Measurements from ENCODE around the gene OTULIN. TPM values are rescaled to one million over a fixed set of nuclear protein-coding genes. Genes with fewer than 3 reads are reported as not detected.

The OTULIN gene
- total RNA-seq, 1 donor from 2014 or later: 32.1 TPM

DNA sequence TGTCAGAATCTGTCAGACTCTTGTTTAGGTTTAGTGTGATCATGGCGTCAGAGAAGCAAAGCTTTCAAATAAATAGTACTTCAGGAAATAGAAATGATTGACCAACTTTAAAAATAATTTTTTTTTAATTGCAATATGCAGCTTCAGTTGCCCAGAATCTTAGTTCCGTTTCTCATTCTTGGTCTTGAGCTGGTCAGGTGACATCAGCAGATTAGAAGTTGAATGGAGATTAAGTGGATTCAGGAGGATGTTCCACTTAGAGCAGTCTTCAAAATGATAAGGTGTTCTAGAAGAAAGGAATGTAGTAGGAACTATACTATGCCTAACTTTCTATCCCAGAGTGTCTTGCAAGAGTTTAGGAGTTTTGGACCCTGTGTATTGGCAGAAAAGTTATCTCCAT lies 30.6 kb downstream of the OTULIN start:
- ATAC-seq (no peak), DNase-seq (ENCODE audit: low spot score) (no peak)

DNA sequence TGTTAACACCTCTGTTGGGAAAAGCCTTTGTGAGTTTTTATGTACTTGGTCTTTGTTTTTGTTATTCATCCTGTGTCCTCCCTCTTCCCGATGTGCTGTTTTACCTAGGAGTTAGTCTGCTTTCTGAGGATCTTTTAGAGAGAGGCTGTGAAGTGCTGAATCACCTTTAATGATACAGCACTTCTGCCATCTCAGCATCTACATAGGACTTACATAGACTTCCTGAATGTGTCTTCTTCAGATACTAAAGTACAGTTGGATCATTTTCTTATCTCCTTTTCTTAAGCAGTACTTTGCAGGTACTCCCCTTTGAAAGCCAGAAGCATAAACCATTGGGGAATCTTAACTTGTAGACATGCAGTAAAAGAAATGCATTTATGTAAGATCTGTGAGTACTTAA lies 31.5 kb downstream of the OTULIN start:
- DNase-seq (ENCODE audit: low spot score): no peak
- ATAC-seq: no peak

DNA sequence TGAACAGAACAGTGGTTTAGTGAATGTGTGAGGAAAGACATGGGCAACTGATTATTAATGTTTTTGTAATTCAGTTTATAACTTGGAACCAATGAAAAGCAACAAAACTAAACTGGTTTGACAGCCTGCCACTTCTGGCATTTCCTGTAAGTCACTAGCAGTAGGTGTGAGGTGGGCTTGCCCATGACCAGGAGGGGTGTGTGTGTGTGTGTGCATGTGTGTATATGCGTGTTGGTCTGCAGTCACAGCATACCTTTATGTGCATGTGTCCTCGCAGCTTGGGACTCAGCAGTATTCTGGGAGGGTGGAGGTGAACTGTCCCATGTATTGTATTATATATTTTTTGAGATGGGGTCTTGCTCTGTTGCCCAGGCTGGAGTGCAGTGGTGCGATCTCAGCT lies 32.3 kb downstream of the OTULIN start:
- no peak for DNase-seq (ENCODE audit: low spot score)
- no peak for ATAC-seq

DNA sequence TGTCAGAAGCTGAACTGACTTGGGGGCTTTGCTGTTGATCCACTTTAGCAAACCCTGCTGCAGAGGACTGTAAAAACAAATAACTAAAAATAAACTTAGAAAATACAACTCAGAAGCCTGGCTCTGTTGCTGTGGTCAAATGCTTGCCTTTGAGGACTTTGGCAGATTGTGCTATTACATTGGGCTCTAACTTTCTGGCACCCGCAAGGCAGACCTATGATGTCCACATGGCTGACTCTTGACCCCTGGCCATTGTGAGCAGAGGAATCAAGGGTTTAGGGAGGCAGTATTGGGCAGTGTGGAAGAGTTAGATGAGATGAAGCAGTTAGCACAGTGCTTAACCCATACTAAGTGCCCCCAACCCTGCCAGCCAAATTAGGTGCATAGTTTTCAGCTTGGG lies 34.0 kb downstream of the OTULIN start:
- ATAC-seq (peak; percentile 84), DNase-seq (ENCODE audit: low spot score) (peak; percentile 86)

DNA sequence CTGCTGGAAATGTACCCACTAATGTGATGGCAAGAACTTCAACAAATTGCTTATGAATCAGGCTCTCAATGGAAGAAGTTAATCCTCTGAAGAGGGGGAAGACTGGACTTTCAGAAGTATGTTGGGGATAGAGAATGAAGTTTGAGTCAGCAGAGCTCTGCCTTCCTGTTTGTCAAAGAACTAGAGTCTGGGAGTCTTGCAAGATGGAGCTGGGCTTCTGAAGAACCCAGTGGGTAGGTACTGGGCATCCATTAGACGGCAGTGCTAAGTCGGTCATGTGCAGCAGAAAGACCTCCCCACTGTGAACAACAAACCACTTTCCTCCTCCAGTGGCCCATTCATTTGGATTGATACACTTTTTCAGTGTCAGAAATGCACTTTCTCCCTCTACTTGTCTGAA lies 34.6 kb downstream of the OTULIN start:
- ATAC-seq (no peak), DNase-seq (ENCODE audit: low spot score) (no peak)

DNA sequence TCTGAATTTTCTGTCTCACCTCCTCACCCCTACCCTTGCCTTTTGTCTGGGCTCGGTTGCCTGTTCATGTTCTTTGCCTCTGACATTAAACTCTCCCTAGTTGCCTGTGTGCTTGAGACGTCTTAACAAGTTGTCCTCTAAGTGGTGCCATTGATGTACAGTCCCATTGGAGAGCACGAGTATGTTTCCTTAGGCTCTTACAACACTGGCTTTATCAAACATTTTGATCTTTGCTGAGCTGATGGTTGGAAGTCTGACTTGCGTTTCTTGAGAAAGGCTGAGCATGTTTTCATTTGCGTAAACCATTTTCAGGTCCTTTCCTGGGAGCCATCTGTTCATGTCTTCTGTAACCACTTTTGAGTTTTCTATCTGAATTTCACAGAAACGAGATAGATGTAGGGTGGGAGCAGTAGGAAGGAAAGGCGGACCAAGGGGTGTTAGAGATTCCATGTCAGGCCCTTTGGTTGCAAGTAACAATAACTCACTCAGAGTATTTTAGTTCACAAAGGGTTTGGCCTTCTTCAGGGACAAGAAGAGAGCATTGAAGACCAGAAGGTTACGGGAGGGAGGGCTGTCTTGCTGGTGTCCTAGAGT lies 35.4 kb downstream of the OTULIN start:
- ATAC-seq (no peak), DNase-seq (ENCODE audit: low spot score) (no peak)

DNA sequence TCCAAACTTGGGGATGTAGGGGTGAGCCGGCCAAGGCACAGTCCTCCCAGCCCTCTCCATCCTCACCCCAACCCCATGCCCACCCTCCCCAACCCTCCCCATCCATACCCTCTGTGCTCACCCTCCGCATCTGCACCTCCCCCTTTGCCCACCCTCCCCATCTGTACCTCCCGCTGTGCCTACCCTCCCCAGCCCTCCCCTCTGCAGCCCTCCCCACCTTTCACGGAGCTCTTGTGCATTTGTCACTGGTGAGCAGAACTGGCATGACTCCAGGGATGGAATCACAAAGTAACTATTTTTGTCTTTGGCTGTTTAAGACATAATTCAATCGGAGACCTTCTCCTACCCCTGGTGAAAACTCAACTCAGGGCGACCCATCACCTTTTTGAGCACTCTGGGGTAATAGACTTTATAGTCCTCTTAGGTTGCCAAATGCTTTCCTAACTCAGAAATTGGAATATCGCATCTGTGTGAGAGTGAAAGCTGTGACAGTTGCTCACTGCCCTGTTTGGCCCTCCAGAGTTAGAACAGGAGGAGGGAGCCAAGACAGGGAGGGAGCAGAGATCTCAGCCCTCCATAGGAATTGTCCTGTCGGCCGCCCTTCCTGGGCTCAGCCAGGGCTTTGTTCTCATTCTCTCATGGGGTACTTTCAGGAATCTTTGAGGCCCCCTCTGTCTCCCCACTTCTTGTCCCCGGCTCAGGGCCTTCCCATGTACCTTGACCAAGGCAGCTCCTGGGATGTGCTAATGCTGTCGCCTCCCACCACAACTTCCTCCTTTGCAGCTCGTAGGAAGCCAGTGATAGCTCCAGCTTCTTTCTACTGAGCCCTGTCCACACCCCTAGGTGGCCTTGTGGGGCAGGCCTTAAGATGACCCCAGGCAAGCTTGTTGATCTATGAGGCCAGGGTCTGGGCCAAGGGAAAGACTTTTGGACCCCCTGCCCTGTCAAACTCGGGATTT lies 36.2 kb downstream of the OTULIN start:
- no peak for ATAC-seq

DNA sequence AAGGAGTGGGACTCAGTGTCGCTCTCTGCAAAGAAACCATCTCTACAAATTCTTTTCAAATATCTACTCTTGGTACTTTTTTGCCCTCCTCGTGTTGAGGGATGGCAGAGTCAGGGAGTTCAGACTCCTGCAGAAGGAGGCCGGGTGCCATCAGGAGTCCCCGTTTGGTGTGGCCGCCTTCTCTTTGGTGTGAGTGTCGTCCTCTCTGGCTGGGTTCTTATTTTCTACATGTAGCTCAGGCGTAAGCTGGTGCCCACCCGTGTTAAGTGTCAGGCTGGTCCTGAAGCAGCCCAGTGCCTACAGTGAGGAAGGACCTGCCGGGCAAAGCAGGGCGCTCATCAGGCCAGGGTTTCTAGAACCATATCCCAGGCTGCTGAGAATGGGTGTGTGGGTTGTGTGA lies 37.0 kb downstream of the OTULIN start:
- DNase-seq (ENCODE audit: low spot score) (no peak), ATAC-seq (no peak)

More for the DNA sequence above, 36.2 kb downstream of the OTULIN start:
- no peak for DNase-seq (ENCODE audit: low spot score)

DNA sequence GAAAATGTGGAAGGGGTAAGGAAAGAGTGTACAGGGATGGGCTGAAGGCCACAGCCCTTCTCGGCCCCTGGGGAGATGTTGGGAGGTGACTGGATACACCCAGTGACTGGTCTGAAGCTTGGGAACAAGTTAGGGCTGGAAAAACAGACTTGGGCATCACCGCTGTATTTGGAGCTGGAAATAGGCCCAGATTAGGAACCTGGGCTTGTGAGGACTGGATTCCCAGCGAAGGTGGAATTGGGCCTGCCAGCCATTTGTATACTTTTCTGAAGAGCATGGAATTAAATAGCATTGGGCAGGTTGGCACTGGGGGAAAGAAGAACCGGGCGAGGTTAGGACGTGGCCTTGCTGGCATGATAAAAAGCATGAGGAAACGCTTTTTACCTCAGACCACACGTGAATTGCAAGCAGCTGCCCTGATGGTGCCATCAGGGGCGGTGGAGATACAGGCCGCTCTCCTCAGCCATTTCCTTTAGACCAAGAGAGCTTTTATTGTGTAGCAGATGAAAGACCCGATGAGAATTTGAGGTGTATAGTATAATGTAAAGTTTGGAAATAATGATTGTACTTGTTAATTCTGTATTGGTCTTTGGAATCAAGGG lies 37.8 kb downstream of the OTULIN start:
- DNase-seq (ENCODE audit: low spot score): peak; percentile 62
- peak; percentile 57 for ATAC-seq

DNA sequence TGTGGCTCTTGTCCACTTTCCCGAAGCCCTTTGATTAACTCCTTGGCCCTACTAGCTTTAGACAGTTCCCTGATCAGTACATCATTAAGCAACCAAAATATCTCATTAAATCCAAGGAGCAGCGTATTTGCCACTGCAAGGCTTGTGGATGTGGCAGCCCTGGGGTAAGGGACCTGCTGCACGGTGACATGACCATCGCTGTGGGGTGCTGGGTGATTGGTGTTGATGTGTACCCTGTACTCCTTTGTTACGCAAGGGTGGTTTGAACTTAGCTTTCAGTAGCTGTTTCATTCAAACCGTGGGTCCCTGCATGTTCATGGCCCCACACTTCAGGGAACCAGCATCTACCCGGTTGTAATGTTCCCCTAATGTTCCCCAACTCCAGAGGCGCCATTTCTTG lies 41.0 kb downstream of the OTULIN start:
- peak; percentile 82 for ATAC-seq
- peak; percentile 79 for DNase-seq (ENCODE audit: low spot score)

DNA sequence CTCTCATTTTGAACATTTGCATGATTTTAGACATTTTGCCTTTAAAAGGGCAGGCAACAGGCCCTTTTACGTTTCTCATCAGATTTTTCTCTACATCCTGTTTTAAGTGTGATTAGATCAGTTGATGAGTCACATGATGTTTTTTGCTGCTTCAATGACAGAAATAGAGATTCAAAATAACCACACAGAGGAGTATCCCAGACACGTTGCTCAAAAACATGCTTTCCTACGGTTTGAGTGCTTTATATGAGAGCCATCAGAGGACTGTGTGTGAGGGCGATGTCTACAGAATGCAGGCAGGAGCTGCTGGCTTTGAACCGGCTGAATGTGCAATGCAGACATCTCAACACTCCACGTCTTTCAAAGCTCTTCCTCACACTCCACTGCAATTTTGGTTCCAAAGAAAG lies 42.1 kb downstream of the OTULIN start:
- no peak for DNase-seq (ENCODE audit: low spot score)
- no peak for ATAC-seq

DNA sequence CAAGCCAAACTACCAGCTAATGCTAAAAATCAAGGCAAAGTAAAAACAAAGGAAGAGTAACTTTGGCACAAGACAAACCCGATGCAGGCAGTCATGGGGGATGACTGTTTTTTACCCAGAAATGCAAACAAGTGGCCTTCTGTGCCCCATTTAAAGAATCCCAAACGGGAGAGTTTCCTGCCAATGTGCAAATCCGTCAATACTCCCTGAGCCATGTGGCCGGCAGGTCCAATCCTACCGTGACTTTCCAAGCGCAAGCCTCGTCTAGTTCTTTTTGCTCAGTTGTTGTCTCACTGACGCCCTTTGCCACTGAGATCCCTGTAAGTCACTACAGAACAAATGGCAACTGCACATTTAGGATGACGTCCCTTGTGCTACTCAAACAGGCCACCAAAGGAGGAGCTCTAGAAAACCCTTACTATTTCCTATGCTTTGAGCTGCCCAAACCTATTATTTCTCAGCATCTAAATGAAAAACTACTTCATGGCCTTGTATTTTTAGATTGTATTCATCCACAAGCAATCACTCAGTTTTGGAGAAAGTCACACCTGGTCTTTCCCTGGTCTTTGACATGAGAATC lies 43.4 kb downstream of the OTULIN start:
- DNase-seq (ENCODE audit: low spot score) (no peak), ATAC-seq (peak; percentile 65)

DNA sequence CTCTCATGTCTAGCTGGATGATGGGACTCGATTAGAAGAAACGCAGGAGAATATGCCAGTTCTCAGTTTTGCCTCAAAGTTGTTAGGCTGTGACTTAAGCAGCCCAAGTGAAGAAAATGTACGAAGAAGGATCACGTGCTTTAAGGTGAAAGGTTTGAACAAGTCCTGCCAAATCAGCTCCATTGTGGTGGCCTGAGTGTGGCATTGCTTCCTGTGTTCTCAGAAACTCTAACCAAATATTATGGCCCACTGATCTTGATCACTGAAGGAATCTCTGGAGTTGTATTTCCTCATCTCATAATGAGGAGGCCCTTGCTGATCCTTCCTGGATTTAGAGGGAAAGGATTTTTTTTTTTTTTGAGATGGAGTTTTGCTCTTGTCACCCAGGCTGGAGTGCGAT lies 44.0 kb downstream of the OTULIN start:
- DNase-seq (ENCODE audit: low spot score): no peak
- no peak for ATAC-seq

DNA sequence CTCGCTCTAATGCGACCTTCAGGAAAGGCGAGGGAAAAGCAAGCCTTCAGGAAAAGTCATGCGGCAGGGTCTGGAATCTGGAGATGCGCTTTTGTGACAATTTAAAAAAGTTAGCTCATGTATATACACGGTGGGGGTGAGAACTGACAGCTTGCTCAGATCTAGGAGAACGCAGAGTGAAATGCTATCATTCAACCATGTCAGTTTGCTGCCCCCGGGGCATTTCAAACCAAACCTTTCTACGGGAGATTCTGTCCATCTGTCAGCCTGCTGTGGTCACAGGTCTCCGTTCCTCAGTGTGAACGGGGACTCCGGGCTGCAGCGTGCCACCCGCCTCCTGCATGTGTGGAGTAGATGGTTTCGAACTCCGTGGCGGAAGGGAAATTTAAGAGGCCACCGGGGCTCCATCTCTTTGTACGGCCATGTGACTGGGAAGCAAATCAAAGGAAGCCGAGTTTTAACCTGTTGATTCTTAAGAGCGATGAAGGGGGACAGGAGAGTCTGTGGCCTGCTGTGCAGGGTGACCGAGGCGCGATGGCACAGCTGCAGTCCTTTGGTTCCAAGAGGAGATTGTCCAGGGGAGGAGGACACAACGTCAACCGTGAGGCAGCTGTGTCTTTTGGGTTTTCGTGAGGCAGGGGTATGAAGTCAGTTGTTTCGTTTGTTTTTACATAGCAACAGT lies 45.9 kb downstream of the OTULIN start:
- DNase-seq (ENCODE audit: low spot score): no peak
- no peak for ATAC-seq

DNA sequence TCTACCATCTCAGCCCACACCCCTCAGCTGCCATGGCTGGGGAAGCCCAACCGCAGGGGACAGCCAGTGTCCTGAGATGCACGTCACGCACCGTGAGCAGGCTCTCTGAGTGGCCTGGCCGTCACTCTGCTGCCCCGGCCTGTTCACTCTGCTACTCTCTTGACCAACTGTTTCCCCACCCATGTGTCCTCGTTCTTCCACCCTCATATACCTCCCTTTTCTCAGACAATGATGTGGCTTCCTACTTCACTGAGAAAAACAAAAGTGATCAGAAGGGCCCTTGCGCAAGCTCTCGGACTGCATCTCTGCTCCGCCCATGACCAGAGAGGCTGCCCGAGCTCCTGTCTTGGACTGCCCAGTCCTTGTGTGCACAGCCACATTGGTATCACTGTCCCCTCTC lies 47.6 kb downstream of the OTULIN start:
- DNase-seq (ENCODE audit: low spot score): no peak
- no peak for ATAC-seq

DNA sequence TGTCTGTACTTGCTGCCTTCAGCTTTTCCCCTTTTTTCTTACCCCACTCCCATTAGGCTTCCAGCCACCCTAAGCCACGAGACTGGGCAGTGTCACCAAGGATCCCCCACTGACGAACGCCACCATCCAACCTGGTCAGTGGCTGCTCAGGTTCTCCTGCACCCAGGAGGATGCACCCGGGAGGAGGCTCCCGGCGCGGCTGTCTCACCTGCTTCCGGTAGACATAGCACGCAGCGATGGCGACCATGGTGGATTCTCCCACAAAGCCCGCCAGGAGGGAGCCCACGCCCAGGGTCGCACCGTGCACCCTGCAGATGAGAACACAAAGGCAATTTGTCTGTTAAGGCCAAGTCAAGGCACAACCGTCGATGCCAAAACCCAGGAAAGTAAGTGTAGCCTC lies 48.1 kb downstream of the OTULIN start:
- ATAC-seq (no peak), DNase-seq (ENCODE audit: low spot score) (no peak)

DNA sequence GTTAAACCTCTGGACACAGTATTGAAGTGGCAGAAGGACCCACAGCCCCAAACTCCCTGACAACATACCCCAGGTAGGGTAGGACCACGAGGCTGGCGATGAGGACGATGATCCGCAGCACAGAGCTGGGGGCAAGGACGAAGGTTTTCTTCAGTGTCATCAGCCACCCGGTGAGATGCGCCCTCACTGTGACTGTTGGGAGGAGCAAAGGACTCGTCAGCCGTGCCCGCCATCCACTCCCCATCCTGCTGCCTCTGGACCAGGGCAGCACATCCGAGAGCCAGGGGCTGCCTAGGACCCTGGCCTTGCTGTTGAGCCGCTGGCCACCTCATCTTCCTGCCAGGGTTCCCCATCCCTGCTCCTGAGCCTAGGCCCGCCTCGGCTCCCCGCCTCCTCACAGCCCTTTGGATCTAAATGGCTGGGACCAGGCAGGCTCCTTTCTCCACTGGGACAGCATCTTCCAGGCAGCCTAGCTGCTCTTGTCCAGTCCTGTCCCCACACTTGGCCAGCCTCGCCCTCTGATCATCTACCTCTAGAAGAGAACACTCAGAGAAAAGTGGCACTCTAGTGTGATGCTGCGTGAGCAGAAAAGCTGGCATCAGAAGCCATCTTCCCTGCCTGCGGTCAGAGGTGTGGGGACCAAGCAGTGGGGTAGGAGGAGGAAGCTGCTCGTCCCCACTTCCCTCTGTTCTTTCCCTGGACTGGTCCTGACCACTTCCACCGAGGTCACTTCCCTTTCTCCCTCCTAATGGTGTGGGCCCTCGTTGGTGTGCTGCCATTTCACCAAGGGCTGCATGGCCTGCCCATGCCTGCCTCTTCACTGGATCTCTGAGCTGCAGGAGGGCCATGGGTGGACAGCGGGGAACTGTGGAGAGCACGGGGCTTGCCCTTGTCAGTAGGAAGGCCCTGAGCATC lies 49.2 kb downstream of the OTULIN start:
- ATAC-seq (peak; percentile 5), DNase-seq (ENCODE audit: low spot score) (no peak)

DNA sequence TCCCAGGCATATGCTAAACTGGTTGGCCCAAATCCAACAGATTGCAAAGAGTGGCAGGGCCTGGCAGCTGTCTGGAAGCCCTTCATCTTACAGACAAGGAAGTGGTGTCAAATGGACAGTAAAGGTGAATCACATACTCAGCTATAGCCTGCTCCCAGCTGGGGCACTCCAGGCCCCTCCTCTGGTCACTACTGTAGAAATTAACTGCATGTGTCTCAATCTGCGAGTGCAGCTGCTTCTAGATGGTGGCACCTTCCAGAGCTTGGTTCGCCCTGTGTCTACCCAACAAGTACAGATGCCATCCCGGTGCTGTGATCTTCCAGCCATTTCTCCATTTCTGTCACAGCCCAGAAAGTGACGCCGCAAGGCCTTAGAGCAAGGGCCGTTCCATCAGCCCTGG lies 50.2 kb downstream of the OTULIN start:
- peak; percentile 3 for ATAC-seq

DNA sequence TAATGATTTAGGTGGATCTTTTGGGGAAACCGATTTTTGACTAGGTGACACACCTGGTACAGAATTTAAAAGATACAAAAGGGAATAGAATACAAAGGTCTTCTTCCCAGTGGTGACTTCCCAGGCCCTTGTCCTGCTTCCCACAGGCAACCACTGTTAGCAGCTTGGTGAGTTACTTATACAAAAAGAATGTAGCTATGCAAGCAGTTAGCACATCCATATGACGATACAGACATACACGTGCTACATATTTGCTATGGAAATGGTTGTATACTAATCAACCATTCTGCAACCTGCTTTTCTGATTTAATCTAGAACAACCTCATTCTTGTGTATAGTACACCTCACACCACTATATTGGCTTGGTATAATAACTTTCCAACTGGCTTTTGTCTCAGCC lies 51.0 kb downstream of the OTULIN start:
- ATAC-seq (no peak), DNase-seq (ENCODE audit: low spot score) (no peak)

More for the DNA sequence above, 50.2 kb downstream of the OTULIN start:
- no peak for DNase-seq (ENCODE audit: low spot score)
